GM12875 (cell line): ENCODE results near the gene HORMAD2.

Experiments
- H3K4me3 ChIP-seq: one replicate; pipeline ENCODE4 v1.5.1; 2011; ENCODE audit warnings: low read depth, low read length, control low read depth
- TF ChIP-seq, protein P1 (sequence below): IDR thresholded peaks from 2 replicates; pipeline ENCODE4 v1.5.1; 2011; ENCODE audit warnings: low read depth, mild to moderate bottlenecking, control low read depth, inconsistent platforms, low read length, moderate library complexity, borderline replicate concordance; ENCODE audit not compliant: insufficient read depth

Gene HORMAD2

DNA sequence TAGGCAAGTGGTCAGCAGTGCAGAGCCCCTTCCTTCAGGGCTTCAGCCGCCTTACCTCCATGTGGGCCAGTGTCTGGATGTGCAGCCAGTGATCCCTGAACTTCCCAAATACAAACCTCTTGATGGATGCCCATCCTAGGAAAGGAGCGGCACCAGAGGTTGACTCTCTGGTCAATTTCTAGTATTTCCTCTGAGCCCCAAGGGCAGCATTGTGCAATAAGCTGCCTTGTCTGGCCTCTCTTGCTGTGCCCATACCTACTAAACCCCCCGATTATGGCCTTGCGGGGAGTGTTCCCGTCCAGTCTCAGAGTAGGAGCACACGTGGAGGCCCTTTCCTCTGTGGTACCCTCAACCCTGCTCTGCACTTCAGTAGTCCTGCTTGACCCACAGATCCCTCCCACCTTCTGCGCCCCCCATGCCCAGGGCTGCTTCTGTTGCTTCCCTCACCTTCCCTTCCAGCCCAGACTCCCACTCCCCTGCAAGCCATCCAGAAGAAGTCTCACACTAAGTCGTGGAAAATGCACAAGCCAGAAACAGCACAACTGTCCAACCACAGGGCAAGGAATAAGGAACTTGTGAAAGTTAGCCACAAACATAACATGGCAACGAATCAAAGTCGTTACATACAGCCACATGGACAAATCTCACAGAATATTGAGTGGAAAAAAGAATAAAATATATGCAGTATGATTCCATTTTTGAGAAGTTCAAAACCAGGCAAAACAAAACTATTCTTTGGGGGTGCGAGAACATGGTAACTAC, 39.6 kb upstream of the HORMAD2 start:
- no peak overlapping the region for H3K4me3 ChIP-seq
- TF ChIP-seq, protein P1, sequence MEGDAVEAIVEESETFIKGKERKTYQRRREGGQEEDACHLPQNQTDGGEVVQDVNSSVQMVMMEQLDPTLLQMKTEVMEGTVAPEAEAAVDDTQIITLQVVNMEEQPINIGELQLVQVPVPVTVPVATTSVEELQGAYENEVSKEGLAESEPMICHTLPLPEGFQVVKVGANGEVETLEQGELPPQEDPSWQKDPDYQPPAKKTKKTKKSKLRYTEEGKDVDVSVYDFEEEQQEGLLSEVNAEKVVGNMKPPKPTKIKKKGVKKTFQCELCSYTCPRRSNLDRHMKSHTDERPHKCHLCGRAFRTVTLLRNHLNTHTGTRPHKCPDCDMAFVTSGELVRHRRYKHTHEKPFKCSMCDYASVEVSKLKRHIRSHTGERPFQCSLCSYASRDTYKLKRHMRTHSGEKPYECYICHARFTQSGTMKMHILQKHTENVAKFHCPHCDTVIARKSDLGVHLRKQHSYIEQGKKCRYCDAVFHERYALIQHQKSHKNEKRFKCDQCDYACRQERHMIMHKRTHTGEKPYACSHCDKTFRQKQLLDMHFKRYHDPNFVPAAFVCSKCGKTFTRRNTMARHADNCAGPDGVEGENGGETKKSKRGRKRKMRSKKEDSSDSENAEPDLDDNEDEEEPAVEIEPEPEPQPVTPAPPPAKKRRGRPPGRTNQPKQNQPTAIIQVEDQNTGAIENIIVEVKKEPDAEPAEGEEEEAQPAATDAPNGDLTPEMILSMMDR, result no peak

DNA sequence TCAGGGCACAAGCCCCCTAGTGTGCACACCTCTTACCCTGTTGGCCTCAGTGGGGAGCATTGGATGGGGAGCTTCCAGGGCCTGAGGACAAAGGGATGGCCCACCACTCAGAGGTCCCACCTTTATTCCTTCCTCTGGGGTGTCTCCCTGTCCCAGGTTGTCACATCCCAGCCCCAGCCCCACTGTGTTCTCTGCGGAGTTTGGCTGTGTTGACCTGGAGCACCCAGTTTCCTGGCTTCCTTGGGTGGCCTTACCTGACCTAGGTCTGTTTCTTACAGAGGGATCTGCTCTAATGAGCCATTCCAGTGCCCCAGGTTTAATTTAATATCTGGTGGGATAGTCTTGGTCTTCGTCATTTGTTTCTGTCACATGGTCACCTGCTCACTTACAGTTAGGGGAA, 38.8 kb upstream of the HORMAD2 start:
- TF ChIP-seq, protein P1, result no peak
- no peak overlapping the region for H3K4me3 ChIP-seq

DNA sequence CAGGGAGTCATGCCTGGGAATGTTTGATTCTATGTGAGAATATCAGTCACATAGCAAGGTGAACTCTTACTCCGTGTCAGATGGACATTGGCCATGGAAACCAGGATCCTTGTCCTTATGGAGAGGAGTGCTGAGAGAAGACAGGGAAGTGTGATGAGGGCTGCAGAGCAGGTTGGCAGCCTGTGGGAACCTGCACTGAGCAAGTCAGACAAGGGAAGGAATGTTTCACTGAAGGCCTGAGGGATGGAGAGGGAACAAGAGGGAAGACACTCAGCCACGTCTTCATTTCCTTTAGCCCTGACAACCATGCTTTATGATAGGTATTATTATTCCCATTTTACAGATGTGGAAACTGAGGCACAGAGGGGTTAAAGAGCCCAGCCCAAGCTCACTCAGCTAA, 38.4 kb upstream of the HORMAD2 start:
- H3K4me3 ChIP-seq, result no peak overlapping the region
- TF ChIP-seq, protein P1, result no peak

GRCh38 chr22:30043161-30043560, 37.1 kb upstream of the HORMAD2 start:
- TF ChIP-seq, protein P1, result no peak
- H3K4me3 ChIP-seq, result no peak overlapping the region

DNA sequence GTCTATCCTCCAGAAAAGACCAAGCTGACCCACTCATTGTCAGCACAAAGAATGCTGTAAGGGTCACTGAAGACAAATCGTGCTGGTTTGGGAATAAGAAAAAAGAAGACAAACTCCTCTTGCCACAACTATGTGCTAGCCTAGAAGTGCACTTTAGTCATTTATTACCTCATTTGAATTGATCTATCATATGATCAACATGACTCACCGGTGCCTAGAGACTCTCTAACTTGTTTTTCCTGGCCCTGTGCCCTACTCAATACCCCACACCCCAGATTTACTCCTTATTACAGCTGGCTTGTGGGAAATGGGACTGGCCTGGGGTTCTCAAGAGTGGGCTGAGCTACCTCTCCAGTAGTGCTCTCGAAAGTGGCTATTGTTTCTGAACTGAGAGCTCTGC, 35.9 kb upstream of the HORMAD2 start:
- TF ChIP-seq, protein P1, result no peak
- H3K4me3 ChIP-seq, result no peak overlapping the region

DNA sequence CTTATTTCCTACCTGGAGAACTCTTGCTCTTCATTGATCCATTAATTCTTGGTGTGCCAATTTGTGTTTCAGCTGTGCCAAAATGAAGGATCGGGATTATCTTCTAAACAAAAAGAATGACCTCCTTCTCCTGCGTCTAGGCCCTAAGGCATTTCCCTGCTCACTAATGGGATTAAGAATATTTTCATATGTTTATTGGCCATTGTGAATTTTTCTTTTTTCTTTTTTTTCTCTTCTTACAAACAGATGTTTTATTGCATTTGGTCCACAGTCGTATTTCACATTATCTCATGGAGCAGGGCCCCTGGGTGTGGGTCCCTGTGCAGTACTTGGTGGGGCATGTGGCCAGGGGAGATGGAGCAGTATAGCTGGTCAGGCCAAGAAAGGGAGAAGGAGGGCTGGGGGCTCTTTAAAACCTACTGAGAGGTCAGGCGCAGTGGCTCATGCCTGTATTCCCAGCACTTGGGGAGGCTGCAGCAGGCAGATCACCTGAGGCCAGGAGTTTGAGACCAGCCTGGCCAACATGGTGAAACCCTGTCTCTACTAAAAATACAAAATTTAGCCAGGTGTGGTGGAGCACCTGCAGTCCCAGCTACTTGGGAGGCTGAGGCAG, 35.3 kb upstream of the HORMAD2 start:
- no peak overlapping the region for H3K4me3 ChIP-seq
- TF ChIP-seq, protein P1, result no peak

DNA sequence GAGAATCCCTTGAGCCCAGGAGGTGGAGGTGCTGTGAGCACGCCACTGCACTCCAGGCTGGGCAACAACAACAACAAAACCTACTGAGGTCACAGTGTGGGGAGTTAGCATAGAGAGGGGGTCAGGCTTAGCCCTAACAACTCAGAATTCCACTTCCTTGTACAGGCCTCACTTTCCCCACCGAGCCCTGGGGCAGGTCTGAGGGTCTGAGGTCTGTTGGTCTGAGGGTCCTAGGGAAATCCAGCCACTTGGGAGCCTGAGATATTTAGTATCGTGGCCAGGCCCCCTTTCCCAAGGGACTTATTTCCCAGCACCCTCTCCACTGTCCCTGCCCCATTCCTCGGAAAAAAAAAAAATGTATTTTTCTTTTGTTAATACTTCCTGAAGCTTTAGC, 34.8 kb upstream of the HORMAD2 start:
- no peak overlapping the region for H3K4me3 ChIP-seq
- TF ChIP-seq, protein P1, result no peak
